Spleen (tissue), 7 donors: ENCODE data around the gene CWF19L1.

Source experiments
- POLR2AphosphoS5 ChIP-seq, 3 donors: sonication (generic); formaldehyde crosslinking; IDR thresholded peaks; one replicate each; pipeline ENCODE4 v1.5.1; 2017; ENCODE audit warnings: antibody characterized with exemption in 3 of 3
- TF ChIP-seq, protein P1 (sequence below), 11 experiments: fragments of 200-600 bp in 7 of 11; fragments of 450-650 bp in 4 of 11; sonication (generic) in 4 of 11; IDR thresholded peaks in 8 of 11; conservative IDR thresholded peaks in 3 of 11; 1 replicate in 7 of 11; 2 replicates in 4 of 11; pipeline versions ENCODE4 v1.4.0 to v1.8.0; 2016 to 2021; ENCODE audit warnings: antibody characterized with exemption in 11 of 11, inconsistent platforms in 4 of 11, mild to moderate bottlenecking in 1 of 11
- donor health status: DM: no; HTN: no; CAD: no; lungs with moderate emphysema.
- donor health status: DM: no; HTN: no; CAD: no.
- donor health status: DM: no; HTN: no; CAD: no.

DNA sequence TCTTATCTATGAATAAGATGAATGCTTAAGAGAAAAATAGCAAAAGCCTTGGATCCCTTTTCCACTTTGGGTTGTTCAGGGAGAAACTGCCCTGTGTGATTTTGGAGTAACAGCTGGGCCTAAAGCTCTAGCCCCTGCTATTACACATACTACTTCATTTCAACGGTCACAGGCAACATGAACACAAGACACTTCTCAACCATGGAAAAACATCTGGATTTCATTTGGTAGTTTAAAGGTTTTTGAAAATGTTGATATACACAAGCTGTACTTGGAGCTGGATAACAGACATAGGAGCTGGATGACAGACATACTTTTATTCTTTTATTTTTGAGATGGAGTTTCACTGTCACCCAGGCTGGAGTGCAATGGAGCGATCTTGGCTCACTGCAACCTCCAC is 35.3 kb downstream of the CWF19L1 start:
- TF ChIP-seq, protein P1, sequence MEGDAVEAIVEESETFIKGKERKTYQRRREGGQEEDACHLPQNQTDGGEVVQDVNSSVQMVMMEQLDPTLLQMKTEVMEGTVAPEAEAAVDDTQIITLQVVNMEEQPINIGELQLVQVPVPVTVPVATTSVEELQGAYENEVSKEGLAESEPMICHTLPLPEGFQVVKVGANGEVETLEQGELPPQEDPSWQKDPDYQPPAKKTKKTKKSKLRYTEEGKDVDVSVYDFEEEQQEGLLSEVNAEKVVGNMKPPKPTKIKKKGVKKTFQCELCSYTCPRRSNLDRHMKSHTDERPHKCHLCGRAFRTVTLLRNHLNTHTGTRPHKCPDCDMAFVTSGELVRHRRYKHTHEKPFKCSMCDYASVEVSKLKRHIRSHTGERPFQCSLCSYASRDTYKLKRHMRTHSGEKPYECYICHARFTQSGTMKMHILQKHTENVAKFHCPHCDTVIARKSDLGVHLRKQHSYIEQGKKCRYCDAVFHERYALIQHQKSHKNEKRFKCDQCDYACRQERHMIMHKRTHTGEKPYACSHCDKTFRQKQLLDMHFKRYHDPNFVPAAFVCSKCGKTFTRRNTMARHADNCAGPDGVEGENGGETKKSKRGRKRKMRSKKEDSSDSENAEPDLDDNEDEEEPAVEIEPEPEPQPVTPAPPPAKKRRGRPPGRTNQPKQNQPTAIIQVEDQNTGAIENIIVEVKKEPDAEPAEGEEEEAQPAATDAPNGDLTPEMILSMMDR (IDR thresholded peaks at IDR 0.05 in 8 of 11, conservative IDR thresholded peaks at IDR 0.05 in 3 of 11): no peak
- no peak for TF ChIP-seq POLR2AphosphoS5 (IDR thresholded peaks at IDR 0.05)
